Glomerular visceral epithelial cell (primary cell): Measurements from ENCODE around the gene DGCR2.
"Not testable (repeated sequence)": the region's sequence is repeated elsewhere in the genome, so short reads cannot be mapped to it uniquely, and the experiment has no call there.

Experiments
- DNase-seq: peaks from one replicate; pipeline ENCODE4 v3.0.0-alpha.2; 2016; ENCODE audit errors: extremely low spot score

DGCR2 gene

DNA sequence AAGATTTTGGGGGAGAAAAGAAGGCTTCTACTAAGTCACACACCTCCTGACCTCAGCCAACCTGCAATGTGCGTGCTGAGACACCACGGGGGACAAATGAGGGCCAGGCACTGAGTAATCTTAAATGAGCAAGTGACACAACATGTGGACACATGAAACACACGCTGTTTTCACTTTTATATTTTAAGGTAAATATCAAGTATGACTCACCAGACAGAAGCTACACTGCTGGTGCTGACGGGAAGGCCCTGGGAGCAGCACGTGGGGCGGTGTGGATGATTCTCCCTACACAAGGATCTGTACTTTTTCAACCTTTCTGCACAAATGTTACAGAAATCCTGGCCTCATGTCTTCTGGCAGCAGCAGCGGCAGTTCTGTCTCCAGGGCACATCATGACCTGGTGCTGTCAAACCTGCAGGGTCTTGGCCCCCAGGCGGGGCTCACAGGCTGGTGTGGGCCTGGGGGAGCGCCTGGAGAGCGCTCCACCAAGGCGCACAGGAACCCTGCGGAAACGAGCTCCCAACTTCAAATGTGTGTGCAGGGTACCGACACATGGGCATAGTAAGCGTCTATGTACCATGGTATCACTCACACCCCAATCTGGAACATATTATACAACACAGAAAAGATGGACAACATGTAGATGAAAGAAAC is 61.7 kb downstream of the DGCR2 start:
- no peak for DNase-seq

GRCh38 chr22:19059481-19060278 is 62.5 kb downstream of the DGCR2 start:
- no peak for DNase-seq

GRCh38 chr22:19058713-19059451 is 63.3 kb downstream of the DGCR2 start:
- no peak for DNase-seq

GRCh38 chr22:19057999-19058491 is 64.2 kb downstream of the DGCR2 start:
- no peak for DNase-seq

- no peak for DNase-seq
Measured at GRCh38 chr22:19057539-19057938, 64.7 kb downstream of the DGCR2 start.

DNA sequence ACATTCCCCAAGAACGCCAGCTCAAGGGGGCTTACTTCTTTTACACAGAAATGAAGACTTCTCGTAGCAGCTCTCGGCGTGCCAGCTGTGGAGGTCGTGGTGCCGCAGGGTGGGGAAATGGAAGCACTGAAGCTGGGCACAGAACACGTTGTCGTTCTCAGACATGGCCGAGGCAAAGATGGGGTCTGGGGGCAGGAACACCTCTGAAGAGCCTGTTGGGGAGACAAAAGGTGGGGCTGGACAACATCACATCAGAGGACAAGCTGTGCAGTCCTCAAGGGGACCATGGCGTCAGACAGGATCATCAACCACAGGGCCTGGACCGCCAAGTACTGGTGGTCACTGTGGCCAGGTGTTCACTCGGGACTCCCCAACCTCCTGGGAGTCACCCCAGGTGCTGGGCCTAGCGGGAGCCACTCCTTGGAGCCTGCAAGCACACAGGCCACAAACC is 65.2 kb downstream of the DGCR2 start:
- DNase-seq: no peak

DNA sequence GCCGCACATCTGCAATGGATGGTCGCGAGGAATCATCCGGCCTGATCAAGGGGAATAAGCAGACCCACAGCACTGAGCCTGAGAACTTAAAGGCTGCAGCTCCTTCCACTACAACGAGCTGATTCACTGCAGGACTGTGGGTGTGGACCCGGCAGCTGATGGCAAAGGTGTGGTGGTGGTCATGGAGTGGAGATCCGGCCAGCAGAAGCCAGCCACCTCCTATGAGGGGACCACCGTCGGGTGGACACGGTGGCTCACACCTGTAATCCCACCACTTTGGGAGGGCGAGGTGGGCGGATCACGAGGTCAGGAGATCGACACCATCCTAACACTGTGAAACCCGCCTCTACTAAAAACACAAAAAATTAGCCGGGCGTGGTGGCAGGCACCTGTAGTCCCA is 66.4 kb downstream of the DGCR2 start:
- no peak for DNase-seq

GRCh38 chr22:19052941-19053541 is 69.2 kb downstream of the DGCR2 start:
- DNase-seq: no peak

GRCh38 chr22:19051381-19052072 is 70.7 kb downstream of the DGCR2 start:
- DNase-seq: no peak

DNA sequence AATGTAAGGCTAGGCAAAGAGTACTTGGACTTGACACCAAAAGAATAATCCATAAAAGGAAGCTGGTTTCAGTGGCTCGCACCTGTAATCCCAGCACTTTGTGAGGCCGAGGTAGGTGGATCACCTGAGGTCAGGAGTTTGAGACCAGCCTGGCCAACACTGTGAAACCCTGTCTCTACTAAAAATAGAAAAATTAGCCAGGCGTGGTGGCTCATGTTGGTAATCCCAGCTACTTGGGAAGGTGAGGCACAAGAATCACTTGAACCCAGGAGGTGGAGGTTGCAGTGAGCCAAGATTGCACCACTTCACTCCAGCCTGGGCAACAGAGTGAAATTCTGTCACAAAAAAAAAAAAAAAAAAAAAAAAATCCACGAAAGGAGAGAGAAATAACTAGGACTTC is 71.4 kb downstream of the DGCR2 start:
- not testable (repeated sequence) for DNase-seq

DNA sequence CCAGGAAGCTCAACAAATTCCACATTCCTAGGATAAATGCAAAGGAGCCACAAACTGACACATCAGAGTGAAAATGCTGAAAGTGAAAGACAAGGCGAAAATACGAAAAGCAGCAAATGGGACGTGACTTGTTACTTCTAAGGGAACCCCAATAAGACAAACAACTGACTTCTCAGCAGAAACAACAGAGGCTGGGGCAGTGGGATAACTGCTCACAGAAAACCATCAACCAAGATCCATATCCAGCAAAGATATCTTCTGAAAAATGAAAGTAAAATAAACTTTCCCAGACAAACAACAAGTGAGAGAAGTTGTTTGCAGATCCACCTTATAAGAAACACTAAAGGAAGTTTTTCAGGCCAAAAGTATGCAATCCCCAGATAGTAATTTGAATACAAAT is 72.1 kb downstream of the DGCR2 start:
- no peak for DNase-seq

DNA sequence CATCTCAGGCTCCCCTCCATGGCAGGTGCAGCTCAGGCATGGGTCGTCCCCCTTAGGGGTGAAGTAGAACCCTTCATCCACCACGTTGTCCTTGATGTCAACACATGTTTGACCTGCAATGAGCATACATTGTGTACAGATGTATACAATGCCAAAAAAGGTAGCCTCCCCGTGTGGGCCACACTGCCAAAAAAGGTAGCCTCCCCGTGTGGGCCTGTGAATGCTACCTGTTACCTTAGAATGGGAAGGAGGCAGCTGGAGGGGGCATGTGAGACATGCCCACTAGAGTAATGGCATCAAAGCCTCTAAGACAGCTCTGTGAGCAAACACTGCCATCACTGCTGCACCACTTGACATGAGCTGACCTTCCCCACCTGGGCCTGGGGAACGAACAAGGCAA is 73.7 kb downstream of the DGCR2 start:
- no peak for DNase-seq

DNA sequence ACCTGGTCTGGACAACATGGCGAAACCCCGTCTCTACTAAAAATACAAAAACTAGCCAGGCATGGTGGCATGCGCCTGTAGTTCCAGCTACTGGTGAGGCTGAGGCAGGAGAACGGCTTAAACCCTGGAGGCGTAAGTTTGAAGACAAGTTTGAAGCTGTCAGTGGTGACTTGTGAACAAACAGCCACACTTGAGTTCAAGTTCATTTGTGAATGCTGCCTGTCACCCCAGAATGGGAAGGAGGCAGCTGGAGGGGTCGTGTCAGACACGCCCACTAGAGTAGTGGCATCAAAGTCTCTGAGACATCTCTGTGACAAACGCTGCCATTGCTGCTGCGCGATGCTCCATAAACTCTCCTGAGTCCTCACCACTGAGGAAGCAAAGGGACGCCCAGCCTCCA is 74.2 kb downstream of the DGCR2 start:
- no peak for DNase-seq

- DNase-seq: no peak
Measured at GRCh38 chr22:19046719-19047609, 75.2 kb downstream of the DGCR2 start.

GRCh38 chr22:19046287-19046686 is 75.9 kb downstream of the DGCR2 start:
- DNase-seq: no peak

GRCh38 chr22:19045094-19045493 is 77.1 kb downstream of the DGCR2 start:
- DNase-seq: no peak

DNA sequence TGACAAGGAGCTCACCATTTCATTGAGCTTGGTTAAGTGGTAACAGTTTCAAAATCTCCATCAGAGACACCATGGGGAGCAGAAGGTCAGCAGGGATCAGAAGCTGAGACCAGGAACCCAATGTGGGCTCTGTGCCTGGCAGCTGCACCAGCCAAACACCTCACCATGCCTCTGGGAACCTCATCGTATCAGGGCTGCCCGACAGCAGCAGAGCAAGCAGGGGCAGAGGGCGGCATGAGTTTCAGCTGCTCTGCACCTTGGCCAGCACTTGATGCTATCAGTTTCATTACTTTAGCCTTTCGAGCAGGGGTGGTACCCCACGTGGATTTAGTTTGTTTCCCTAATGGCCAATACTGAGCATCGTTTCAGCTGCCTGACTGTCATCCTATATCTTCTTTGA is 77.8 kb downstream of the DGCR2 start:
- no peak for DNase-seq

GRCh38 chr22:19043121-19044085 is 78.8 kb downstream of the DGCR2 start:
- DNase-seq: no peak
